Neural progenitor cell (in vitro differentiated cells): ENCODE data around the gene HAUS6.

Experiments
- CTCF ChIP-seq: fragments of 200-600 bp; sonication (generic); IDR thresholded peaks from 2 replicates; pipeline ENCODE4 v1.5.1; 2017; ENCODE audit warnings: antibody characterized with exemption, mild to moderate bottlenecking
- EZH2phosphoT487 ChIP-seq: fragments of 200-600 bp; sonication (generic); IDR thresholded peaks from 2 replicates; pipeline ENCODE4 v1.6.1; 2017; ENCODE audit warnings: antibody characterized with exemption

GRCh38 chr9:19146441-19147024 is 43.8 kb upstream of the HAUS6 start:
- TF ChIP-seq CTCF (no peak), EZH2phosphoT487 (no peak)
